B cell (primary cell): ENCODE results near the gene DNAJA3. TPM values are rescaled to one million over a fixed set of nuclear protein-coding genes. Genes with fewer than 3 reads are reported as not detected.

Experiments used
- ATAC-seq: fragments of 200-7000 bp; cut with Tn5 transposase; one replicate; pipeline ENCODE4 v1.10.0; 2021; ENCODE audit warnings: low read depth, mild to moderate bottlenecking, moderate number of reproducible peaks, moderate library complexity
- CTCF ChIA-PET: fragments of 350-600 bp; sonication (Branson Sonifier 250); formaldehyde crosslinking; loops from one replicate; lab custom pipeline; 2021; ENCODE audit warnings: antibody characterized with exemption, inconsistent platforms; lab: Charles Lee
- POLR2A ChIA-PET: fragments of 350-600 bp; sonication (Branson Sonifier 250); formaldehyde crosslinking; loops from one replicate; lab custom pipeline; 2021; ENCODE audit warnings: antibody characterized with exemption; lab: Charles Lee
- DNase-seq: peaks from one replicate; pipeline ENCODE4 v3.0.0; 2013
- H2AFZ ChIP-seq: 2 replicates; pipeline ENCODE4 v1.6.1; 2012; ENCODE audit warnings: mild to moderate bottlenecking, low read depth, low read length; ENCODE audit not compliant: insufficient read depth, poor library complexity, severe bottlenecking
- H3K27ac ChIP-seq, 2 donors: 1 replicate in 1 of 2; 2 replicates in 1 of 2; pipeline ENCODE4 v1.5.1; 2012 to 2013; ENCODE audit warnings: low read length in 2 of 2, mild to moderate bottlenecking in 2 of 2, moderate library complexity in 1 of 2
- H3K27me3 ChIP-seq, 4 experiments: fragments of 200-600 bp in 1 of 4; sonication (generic) in 1 of 4; replicated peaks in 1 of 4; 1 replicate in 2 of 4; 2 replicates in 2 of 4; pipeline versions ENCODE4 v1.6.1 to v1.7.0; 2013 to 2016; ENCODE audit warnings: low read length in 3 of 4, mild to moderate bottlenecking in 2 of 4, mixed read lengths in 1 of 4, moderate library complexity in 1 of 4; ENCODE audit not compliant: insufficient read depth in 4 of 4, control insufficient read depth in 3 of 4; ENCODE audit errors: control extremely low read depth in 1 of 4
- H3K36me3 ChIP-seq, 2 experiments: replicated peaks in 1 of 2; 1 replicate in 1 of 2; 2 replicates in 1 of 2; pipeline versions ENCODE4 v1.6.1 to v1.7.1; 2013; ENCODE audit warnings: low read length in 1 of 2; ENCODE audit not compliant: insufficient read depth in 2 of 2, control insufficient read depth in 1 of 2; ENCODE audit errors: control extremely low read depth in 1 of 2, extremely low read depth in 1 of 2
- H3K4me1 ChIP-seq, 2 donors: fragments of 200-600 bp in 1 of 2; sonication (generic) in 1 of 2; 1 replicate in 1 of 2; 2 replicates in 1 of 2; pipeline versions ENCODE4 v1.5.1 to v1.6.1; 2013 to 2017; ENCODE audit warnings: low read length in 2 of 2; ENCODE audit not compliant: control insufficient read depth in 2 of 2, insufficient read depth in 2 of 2
- H3K4me2 ChIP-seq: replicated peaks from 2 replicates; pipeline ENCODE3; 2012; ENCODE audit warnings: mild to moderate bottlenecking, low read depth, low read length; ENCODE audit not compliant: poor library complexity, severe bottlenecking
- H3K4me3 ChIP-seq, 5 experiments: fragments of 200-600 bp in 1 of 5; sonication (generic) in 1 of 5; 1 replicate in 3 of 5; 2 replicates in 2 of 5; pipeline versions ENCODE4 v1.5.1 to v1.7.0; 2011 to 2016; ENCODE audit warnings: low read length in 4 of 5, mild to moderate bottlenecking in 4 of 5, low read depth in 2 of 5, control low read depth in 1 of 5, moderate library complexity in 1 of 5; ENCODE audit not compliant: insufficient read depth in 1 of 5; ENCODE audit errors: control extremely low read depth in 1 of 5, extremely low read depth in 1 of 5
- H3K79me2 ChIP-seq: fragments of 200-600 bp; sonication (generic); one replicate; pipeline ENCODE4 v1.6.0; 2016; ENCODE audit warnings: low read length; ENCODE audit not compliant: control insufficient read depth, insufficient read depth
- H3K9ac ChIP-seq: fragments of 200-600 bp; sonication (generic); 2 replicates; pipeline ENCODE4 v1.6.1; 2017; ENCODE audit warnings: mild to moderate bottlenecking, low read length, moderate library complexity
- H3K9me3 ChIP-seq, 3 donors: one replicate each; pipeline versions ENCODE4 v1.6.1 to v1.7.1; 2013; ENCODE audit warnings: low read length in 2 of 3; ENCODE audit not compliant: control insufficient read depth in 2 of 3, insufficient read depth in 1 of 3; ENCODE audit errors: control extremely low read depth in 1 of 3
- H4K20me1 ChIP-seq: 2 replicates; pipeline ENCODE4 v1.6.0; 2012; ENCODE audit warnings: mild to moderate bottlenecking, low read length; ENCODE audit not compliant: insufficient read depth, control insufficient read depth, poor library complexity, severe bottlenecking
- H3K27ac Mint-ChIP-seq: one replicate; pipeline ENCODE4 v1.8.0; 2021; ENCODE audit warnings: mixed read lengths
- H3K27me3 Mint-ChIP-seq: one replicate; pipeline ENCODE4 v1.8.0; 2021; ENCODE audit warnings: mixed read lengths
- H3K4me1 Mint-ChIP-seq: one replicate; pipeline ENCODE4 v1.8.0; 2021; ENCODE audit warnings: mixed read lengths
- H3K4me3 Mint-ChIP-seq: one replicate; pipeline ENCODE4 v1.8.0; 2021; ENCODE audit warnings: mixed read lengths
- H3K9me3 Mint-ChIP-seq: one replicate; pipeline ENCODE4 v1.8.0; 2022; ENCODE audit warnings: mixed read lengths; ENCODE audit not compliant: insufficient read depth
- CTCF ChIP-seq: fragments of 200-600 bp; IDR thresholded peaks from one replicate; pipeline ENCODE4 v1.8.0; 2022; ENCODE audit warnings: antibody characterized with exemption, mild to moderate bottlenecking
- EZH2 ChIP-seq: IDR thresholded peaks from 2 replicates; pipeline ENCODE4 v1.6.1; 2012; ENCODE audit warnings: borderline replicate concordance, low read depth, mild to moderate bottlenecking, moderate library complexity, low read length; ENCODE audit not compliant: insufficient read depth, poor library complexity, severe bottlenecking
- WGBS: methylation state at CpG from one replicate; pipeline ENCODE4 v1.1.5; 2013; ENCODE audit warnings: missing lambda C conversion rate; ENCODE audit not compliant: insufficient coverage; 5-methylcytosine and 5-hydroxymethylcytosine counted together
- intact Hi-C: fragments of 100-400 bp; cut with micrococcal nuclease; formaldehyde crosslinking; loops from one replicate; pipeline ENCODE4 v1.10.0; 2022
- polyA plus RNA-seq: library from polyadenylated mRNA; depleted of rRNA; stranded (reverse); fragments of >200 nt; gene quantifications from 2 replicates; pipeline ENCODE4 v1.2.3, GENCODE V29; 2012
- total RNA-seq, 2 donors: library from RNA; stranded (reverse); fragments of 120-200 nt in 1 of 2; gene quantifications; 1 replicate in 1 of 2; 2 replicates in 1 of 2; pipeline versions ENCODE4 v1.2.3 to v1.2.4, GENCODE V29; 2013 to 2022

DNAJA3 gene
- total and polyA plus RNA-seq, 2 donors (not counting 1 experiment from before 2014, with no cell fraction given): 59.3 to 67.7 TPM

- no peak overlapping the region for H3K4me3 ChIP-seq
- Mint-ChIP-seq H3K4me3 (no peak overlapping the region), H3K9me3 (no peaks in the 10 kb centered on the region), H3K4me1 (peaks cover 10% of the 10 kb centered on the region), H3K27ac (no peak overlapping the region), H3K27me3 (no peaks in the 10 kb centered on the region)
- ChIA-PET POLR2A (interaction anchor here (1.9 kb wide), 1 partner anchor 36 kb away, joined by 11 read pairs; no protein-coding TSS in a partner anchor), CTCF (interaction anchor here (1.5 to 7.6 kb wide), 7 partner anchors 10 to 147 kb away, joined by 4 to 112 read pairs (median 37); partner anchors contain the start of gene CORO7)
- no peak overlapping the region for H3K4me2 ChIP-seq
- H3K79me2 ChIP-seq: peaks cover 47% of the 10 kb centered on the region
- no peaks in the 10 kb centered on the region for H3K27me3 ChIP-seq
- H2AFZ ChIP-seq: no peak overlapping the region
- intact Hi-C loops: loop anchor here (5.0 kb wide), 2 partner anchors 199 to 556 kb away; partner anchors contain the start of gene SEC14L5
- peaks cover 0 to 6% of the 10 kb centered on the region in 2 donors for H3K4me1 ChIP-seq
- 95% methylated on average over 10 of the region's 12 CpGs for WGBS
- DNase-seq: no peak
- TF ChIP-seq CTCF: no peak
- no peak for TF ChIP-seq EZH2
- H3K9me3 ChIP-seq: no peaks in the 10 kb centered on the region
- ATAC-seq: no peak
- H4K20me1 ChIP-seq: peaks cover 85% of the 10 kb centered on the region
- H3K9ac ChIP-seq: no peak overlapping the region
- H3K27ac ChIP-seq: no peak overlapping the region
- peaks cover 2 to 59% of the 10 kb centered on the region in 2 experiments for H3K36me3 ChIP-seq
Observed at GRCh38 chr16:4401094-4401501, 24.6 kb upstream of the DNAJA3 start.

GRCh38 chr16:4401510-4401909, 24.2 kb upstream of the DNAJA3 start:
- no peaks in the 10 kb centered on the region for H3K27me3 ChIP-seq
- H3K27ac ChIP-seq: no peak overlapping the region
- no peak overlapping the region for H3K9ac ChIP-seq
- intact Hi-C loops: loop anchor here (5.0 kb wide), 2 partner anchors 199 to 556 kb away; partner anchors contain the start of gene SEC14L5
- Mint-ChIP-seq H3K9me3 (no peaks in the 10 kb centered on the region), H3K27me3 (no peaks in the 10 kb centered on the region), H3K4me1 (peaks cover 10% of the 10 kb centered on the region), H3K4me3 (no peak overlapping the region), H3K27ac (no peak overlapping the region)
- peaks cover 0 to 6% of the 10 kb centered on the region in 2 donors for H3K4me1 ChIP-seq
- no peak overlapping the region for H3K4me3 ChIP-seq
- peaks cover 47% of the 10 kb centered on the region for H3K79me2 ChIP-seq
- H2AFZ ChIP-seq: no peak overlapping the region
- H3K4me2 ChIP-seq: no peak overlapping the region
- DNase-seq: no peak
- ATAC-seq: no peak
- ChIA-PET CTCF (interaction anchor here (1.1 to 7.6 kb wide), 14 partner anchors 11 to 162 kb away, joined by 3 to 112 read pairs (median 10); partner anchors contain the start of genes CORO7, NMRAL1 and VASN), POLR2A (interaction anchor here (1.9 kb wide), 1 partner anchor 37 kb away, joined by 11 read pairs; no protein-coding TSS in a partner anchor)
- 100% methylated on average over 6 of the region's 12 CpGs for whole genome bisulfite sequencing
- no peaks in the 10 kb centered on the region for H3K9me3 ChIP-seq
- peaks cover 81% of the 10 kb centered on the region for H4K20me1 ChIP-seq
- TF ChIP-seq CTCF (no peak), EZH2 (no peak)
- peaks cover under 1 to 59% of the 10 kb centered on the region in 2 experiments for H3K36me3 ChIP-seq
